ENCODE results near the gene IGHMBP2. TPM values are rescaled to one million over a fixed set of nuclear protein-coding genes. Genes with fewer than 3 reads are reported as not detected.

IGHMBP2 gene
- total and polyA plus RNA-seq, 2 experiments from 2014 or later, result 12.4 to 13.5 TPM

GRCh38 chr11:68868221-68868835, 35.4 kb upstream of the IGHMBP2 start:
- H3K9me3 ChIP-seq (ENCODE audit: low read depth), result no peaks in the 10 kb centered on the region
- H3K4me1 ChIP-seq (ENCODE audit: insufficient read depth), result peaks cover 13% of the 10 kb centered on the region
- no peak overlapping the region for H2AFZ ChIP-seq
- H3K9me2 ChIP-seq (replicated peaks; ENCODE audit: insufficient read depth), result no peaks in the 10 kb centered on the region
- no peak for DNase-seq (ENCODE audit: low spot score)
- no peaks in the 10 kb centered on the region for H3K36me3 ChIP-seq (replicated peaks; ENCODE audit: insufficient read depth, low read depth)
- H3K79me2 ChIP-seq, result no peaks in the 10 kb centered on the region
- no peak overlapping the region for H3K27ac ChIP-seq
- 87% methylated on average over 17 of the region's 18 CpGs for WGBS (ENCODE audit: low lambda C conversion rate, missing lambda C conversion rate)
- no peak overlapping the region for H3K4me2 ChIP-seq
- H4K20me1 ChIP-seq (ENCODE audit: insufficient read depth, poor library complexity, severe bottlenecking), result no peaks in the 10 kb centered on the region
- no peak for TF ChIP-seq EZH2phosphoT487 (IDR thresholded peaks at IDR 0.05; ENCODE audit: low read depth, severe bottlenecking, unreplicated experiment)
- TF ChIP-seq CTCF (IDR thresholded peaks at IDR 0.05; ENCODE audit: poor library complexity), result no peak
- no peak for TF ChIP-seq EZH2 (IDR thresholded peaks at IDR 0.05; ENCODE audit: borderline replicate concordance)
- H3K27me3 ChIP-seq, result no peaks in the 10 kb centered on the region
- no peak overlapping the region for H3K4me3 ChIP-seq

DNA sequence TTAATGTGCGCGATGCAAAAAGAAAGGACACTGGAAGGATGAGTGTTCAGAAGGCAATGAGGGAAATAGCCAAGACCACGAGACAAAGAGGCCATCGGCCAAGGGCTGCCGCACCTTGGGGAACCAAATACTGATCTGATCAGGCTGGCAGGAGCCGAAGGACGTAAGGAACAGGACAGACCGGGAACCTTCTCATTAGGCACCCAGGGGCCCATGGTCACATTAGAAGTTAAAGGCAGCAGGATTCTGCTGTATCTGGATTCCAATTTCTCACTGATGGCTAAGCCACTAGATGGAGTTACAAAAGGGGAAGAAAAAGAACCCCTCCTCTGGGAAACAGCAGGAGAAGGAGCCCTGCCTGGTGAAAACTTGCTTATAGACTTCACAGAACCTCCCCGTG, 33.2 kb upstream of the IGHMBP2 start:
- no peaks in the 10 kb centered on the region for H3K79me2 ChIP-seq
- H3K9me2 ChIP-seq (replicated peaks; ENCODE audit: insufficient read depth), result no peaks in the 10 kb centered on the region
- peak overlapping the region; percentile 33 for H2AFZ ChIP-seq
- 53% methylated on average over 9 of the region's 9 CpGs for WGBS (ENCODE audit: low lambda C conversion rate, missing lambda C conversion rate)
- peak overlapping the region; percentile 82 for H3K4me2 ChIP-seq
- peaks cover 13% of the 10 kb centered on the region for H3K4me1 ChIP-seq (ENCODE audit: insufficient read depth)
- TF ChIP-seq CTCF (IDR thresholded peaks at IDR 0.05; ENCODE audit: poor library complexity), result no peak
- TF ChIP-seq EZH2 (IDR thresholded peaks at IDR 0.05; ENCODE audit: borderline replicate concordance), result no peak
- TF ChIP-seq EZH2phosphoT487 (IDR thresholded peaks at IDR 0.05; ENCODE audit: low read depth, severe bottlenecking, unreplicated experiment), result no peak
- peak overlapping the region; percentile 30 for H3K4me3 ChIP-seq
- peak overlapping the region; percentile 73 for H3K27ac ChIP-seq
- H3K9me3 ChIP-seq (ENCODE audit: low read depth), result no peaks in the 10 kb centered on the region
- DNase-seq (ENCODE audit: low spot score), result no peak
- H3K36me3 ChIP-seq (replicated peaks; ENCODE audit: insufficient read depth, low read depth), result no peaks in the 10 kb centered on the region
- H3K27me3 ChIP-seq, result no peaks in the 10 kb centered on the region
- no peaks in the 10 kb centered on the region for H4K20me1 ChIP-seq (ENCODE audit: insufficient read depth, poor library complexity, severe bottlenecking)

DNA sequence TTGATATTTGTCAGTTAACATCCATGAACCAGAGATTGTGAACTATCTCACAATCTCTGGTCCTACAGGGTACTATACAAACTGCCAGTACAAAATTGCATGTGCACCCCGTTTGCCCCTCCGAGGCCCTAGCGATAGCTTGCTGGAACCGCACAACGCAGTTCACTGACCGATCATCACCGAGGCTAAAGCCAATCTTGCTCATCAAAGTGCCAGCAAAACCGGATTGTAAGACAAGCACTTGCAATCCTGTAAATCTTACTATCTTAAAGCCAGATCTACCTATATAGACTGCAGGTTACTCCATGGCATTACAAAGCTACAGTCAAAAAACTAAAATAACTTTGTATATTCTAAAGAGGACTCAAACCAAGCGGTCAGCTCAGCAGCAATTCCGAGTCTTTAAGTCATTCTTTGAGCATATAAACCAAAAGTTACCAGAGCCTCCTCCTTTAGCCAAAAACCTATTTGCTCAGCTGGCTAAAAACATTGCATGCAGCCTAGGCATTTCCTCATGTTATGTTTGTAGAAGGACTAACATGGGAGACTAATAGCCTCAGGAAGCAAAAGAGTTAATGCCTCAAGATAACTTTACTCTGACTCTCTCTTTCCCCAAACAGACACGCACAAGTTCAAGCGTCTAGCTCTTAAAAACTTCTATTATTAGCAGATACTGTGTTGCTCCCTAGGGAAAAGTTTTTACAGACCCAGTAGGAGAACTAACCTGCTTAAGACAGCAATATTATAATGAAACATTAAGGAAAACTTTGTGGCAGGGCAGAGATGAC, 31.3 kb upstream of the IGHMBP2 start:
- H3K4me1 ChIP-seq (ENCODE audit: insufficient read depth), result peaks cover 13% of the 10 kb centered on the region
- no peak overlapping the region for H2AFZ ChIP-seq
- H3K79me2 ChIP-seq, result no peaks in the 10 kb centered on the region
- H3K4me2 ChIP-seq, result no peak overlapping the region
- H3K4me3 ChIP-seq, result no peak overlapping the region
- no peaks in the 10 kb centered on the region for H3K9me2 ChIP-seq (replicated peaks; ENCODE audit: insufficient read depth)
- 68% methylated on average over 12 of the region's 12 CpGs for WGBS (ENCODE audit: low lambda C conversion rate, missing lambda C conversion rate)
- no peak overlapping the region for H3K27ac ChIP-seq
- no peaks in the 10 kb centered on the region for H4K20me1 ChIP-seq (ENCODE audit: insufficient read depth, poor library complexity, severe bottlenecking)
- no peaks in the 10 kb centered on the region for H3K27me3 ChIP-seq
- TF ChIP-seq EZH2 (IDR thresholded peaks at IDR 0.05; ENCODE audit: borderline replicate concordance) (no peak), CTCF (IDR thresholded peaks at IDR 0.05; ENCODE audit: poor library complexity) (no peak), EZH2phosphoT487 (IDR thresholded peaks at IDR 0.05; ENCODE audit: low read depth, severe bottlenecking, unreplicated experiment) (no peak)
- no peaks in the 10 kb centered on the region for H3K9me3 ChIP-seq (ENCODE audit: low read depth)
- H3K36me3 ChIP-seq (replicated peaks; ENCODE audit: insufficient read depth, low read depth), result no peaks in the 10 kb centered on the region
- no peak for DNase-seq (ENCODE audit: low spot score)
